Fibroblast of skin of left quadriceps (primary cell): ENCODE measurements around the gene COL23A1.

Source experiments
- DNase-seq, 2 experiments: peaks; one replicate each; pipeline ENCODE4 v3.0.0-alpha.2; 2013; ENCODE audit warnings: low read depth in 2 of 2

Gene COL23A1

DNA sequence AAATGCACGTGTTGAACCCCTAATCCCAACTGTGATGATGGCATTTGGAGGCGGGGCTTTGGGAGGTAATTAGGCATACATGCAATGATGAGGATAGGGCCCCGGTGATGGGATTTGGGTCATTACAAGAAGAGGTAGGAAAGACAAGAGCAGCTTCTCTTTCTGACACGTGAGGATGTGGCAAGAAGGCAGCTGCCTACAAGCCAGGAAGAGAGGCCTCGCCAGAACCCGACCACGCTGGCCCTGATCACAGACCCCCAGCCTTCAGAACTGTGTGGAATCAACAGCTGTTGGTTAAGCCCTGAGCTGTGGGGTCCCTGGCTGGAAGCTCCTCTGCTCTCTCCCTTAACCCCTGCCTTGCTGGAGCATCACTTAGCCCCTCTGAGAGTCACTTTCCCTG lies 57.5 kb downstream of the COL23A1 start:
- DNase-seq, result no peak

DNA sequence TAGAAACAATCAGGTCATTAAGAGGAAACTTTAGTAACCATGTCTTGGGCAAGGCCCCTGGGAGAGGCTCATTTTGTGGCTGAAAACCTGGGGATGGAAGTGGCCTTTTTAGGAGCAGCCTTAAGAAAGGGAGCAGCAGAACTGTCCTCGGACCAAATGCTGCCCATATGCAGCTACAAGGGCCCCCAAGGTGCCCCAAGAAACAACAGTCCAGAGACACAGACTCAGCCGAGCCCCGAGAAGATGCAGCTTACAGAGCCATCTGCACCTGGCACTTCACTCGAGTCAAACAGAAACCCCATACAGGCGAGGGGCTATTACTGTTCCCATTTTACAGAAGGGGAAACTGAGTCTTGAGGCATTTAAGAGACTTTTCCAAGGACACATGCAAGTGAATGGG lies 58.0 kb downstream of the COL23A1 start:
- no peak for DNase-seq

DNA sequence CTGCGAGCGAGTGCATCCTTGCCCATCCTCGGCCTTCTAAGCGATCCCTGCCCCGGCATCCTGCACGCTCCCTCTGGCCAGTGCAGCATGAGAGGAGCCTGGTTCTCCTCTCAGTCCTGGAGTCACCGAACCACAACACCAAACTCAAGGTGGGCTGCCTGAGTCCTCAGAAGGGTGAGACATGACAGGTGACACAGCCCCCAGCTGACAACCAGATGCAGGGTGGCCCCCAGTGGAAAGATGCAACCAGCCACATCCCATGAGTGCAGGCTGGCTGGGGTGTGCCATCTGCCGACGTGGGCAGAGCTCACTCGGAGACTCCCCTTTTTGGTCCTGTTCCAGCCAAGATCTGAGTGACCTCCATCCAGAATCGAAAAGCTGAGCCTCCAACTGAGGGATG lies 58.4 kb downstream of the COL23A1 start:
- no peak for DNase-seq

DNA sequence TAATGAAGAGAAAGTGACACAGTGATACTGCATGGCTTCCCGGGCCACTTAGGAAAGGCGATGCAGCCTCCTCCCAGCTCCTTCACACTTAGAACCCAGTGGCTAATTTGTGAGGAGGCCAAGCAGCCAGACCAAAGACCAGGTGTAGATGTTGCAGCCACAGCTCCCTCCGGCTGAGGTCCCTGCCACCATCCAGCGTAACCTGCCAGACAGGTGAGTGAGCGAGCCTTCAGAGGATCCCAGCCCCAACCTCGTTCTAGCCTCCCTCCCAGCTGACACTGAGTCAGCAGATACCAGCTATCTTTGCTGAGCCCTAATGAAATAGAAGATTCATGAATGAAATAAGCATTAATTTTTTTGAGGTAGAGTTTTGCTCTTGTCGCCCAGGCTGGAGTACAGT lies 59.7 kb downstream of the COL23A1 start:
- DNase-seq, result no peak

DNA sequence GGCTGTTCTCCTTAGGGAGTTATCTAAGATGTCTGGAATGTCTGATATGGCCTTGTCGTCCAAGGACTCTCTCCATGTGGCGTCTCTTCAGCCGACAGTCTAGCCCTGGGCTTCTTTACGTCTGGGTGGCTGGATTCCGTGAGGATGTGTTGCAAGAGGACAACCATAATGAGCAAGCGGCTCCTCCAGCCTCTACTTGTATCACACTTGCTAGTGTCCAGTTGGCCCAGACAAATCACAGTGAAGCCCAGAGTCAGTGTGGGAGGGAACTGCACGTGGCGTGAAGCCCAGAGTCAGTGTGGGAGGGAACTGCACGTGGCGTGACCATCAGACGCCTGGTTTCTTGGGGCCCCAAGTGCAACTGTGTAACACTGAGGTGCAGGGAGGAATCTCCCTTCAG lies 61.1 kb downstream of the COL23A1 start:
- DNase-seq, result no peak

DNA sequence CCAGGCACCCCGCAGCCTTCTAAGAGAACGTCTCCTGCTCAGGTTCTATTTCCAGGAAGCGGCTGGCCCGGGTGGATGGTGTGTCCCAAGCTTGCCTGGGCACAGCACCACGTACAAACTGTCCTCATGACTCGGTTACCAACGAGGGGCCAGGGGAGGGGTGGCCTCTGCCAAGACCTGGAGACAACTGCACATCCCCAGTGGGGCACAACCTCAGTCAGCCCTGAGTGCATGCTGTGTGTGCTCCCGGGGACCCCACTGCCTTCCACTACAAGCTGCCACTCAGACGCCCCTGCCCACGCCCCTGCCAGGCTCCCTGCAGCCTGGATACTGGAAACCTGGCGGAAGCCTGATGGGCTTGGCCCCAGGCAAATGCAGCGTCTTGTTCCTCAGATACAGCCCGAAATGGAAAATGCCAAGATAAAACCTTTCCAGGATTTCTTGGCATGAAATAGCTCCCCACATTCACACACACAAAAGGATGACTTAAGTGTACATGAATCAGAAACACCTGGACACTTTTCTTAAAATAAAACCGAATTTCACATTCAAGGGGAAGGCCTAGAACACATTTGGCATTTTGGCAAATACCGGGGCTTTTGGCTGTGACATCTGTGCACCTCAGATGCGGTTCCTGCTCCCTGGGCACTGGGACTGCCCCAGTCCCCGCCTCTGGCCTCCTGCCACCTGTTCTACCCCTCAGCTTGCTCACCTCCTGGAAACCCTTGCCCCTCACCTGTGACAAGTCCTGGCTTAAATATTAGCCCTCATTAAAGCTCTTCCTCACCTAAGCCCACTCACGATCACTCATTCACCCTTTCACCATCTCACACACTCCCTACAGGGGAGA lies 62.5 kb downstream of the COL23A1 start:
- DNase-seq, result no peak

DNA sequence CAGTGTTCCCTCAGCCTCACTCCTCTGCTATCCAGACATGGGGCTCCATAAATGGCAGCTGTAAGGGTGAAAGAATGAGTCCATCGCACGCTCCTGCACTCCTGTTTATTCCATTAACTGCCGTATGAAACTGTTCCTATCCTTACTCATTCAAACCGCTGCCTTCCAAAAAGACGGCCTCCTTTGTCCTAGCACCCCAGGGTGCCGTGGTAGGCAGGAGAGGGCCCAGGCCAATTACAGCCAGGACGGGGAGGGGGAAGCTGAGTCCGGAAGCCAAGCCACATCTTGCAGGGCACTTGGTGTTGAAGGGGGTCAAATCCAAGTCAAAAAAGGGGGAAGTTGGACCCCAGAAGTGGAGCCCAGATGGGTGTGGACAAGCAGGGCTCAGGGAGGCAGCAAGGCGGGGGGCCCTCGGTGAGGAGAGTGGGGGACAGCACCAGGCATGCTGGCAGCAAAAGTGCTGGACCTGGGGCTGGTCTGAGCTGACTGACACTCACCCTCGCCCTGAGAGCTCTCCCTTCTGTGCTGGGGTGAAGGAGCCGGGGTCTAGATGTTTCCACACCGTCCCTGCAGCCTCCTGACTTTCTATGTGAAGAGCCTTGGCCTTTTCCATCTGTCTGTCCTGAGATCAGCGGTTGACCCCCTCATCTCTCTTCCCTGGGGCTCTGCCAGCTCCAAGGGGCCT lies 63.3 kb downstream of the COL23A1 start:
- DNase-seq, result no peak

DNA sequence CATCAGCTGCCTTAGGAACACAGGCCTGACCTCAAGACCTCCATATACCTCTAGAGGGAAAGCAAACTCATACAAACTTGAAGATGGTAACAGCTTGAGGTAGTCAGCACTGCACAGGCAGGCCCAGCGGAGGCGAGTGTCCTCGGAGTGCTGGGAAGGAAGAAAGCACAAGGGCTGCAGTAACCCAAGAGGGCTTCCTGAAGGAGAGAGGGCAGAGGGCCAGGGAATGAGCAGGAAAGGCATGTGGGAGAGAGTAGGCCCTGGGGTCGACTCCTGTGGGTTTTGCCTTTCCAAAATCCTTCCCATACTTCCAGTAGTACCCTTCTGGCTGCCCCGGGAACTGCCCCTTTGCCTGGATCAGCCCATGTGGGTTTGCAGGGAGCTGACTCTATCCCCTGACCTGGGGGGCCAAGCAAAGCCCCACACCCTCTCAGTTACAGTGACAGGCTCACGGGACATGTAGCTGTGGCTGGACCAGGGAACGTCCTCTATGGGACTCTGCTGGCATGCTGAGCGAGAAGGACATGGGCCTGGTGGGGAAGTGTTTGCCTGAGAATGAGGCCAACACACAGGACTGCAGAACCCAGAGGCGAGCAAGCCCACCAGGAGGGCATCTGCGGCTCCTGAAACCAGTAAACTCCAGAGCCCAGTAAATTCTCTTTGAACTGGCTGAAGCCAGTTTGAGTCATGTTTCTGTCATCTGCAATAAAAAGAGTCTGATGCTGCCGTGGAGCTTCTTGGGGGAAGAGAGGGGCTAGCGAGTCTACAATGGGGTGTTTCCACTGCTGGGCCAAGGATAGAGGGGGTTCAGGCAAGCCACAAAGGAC lies 64.1 kb downstream of the COL23A1 start:
- no peak for DNase-seq

DNA sequence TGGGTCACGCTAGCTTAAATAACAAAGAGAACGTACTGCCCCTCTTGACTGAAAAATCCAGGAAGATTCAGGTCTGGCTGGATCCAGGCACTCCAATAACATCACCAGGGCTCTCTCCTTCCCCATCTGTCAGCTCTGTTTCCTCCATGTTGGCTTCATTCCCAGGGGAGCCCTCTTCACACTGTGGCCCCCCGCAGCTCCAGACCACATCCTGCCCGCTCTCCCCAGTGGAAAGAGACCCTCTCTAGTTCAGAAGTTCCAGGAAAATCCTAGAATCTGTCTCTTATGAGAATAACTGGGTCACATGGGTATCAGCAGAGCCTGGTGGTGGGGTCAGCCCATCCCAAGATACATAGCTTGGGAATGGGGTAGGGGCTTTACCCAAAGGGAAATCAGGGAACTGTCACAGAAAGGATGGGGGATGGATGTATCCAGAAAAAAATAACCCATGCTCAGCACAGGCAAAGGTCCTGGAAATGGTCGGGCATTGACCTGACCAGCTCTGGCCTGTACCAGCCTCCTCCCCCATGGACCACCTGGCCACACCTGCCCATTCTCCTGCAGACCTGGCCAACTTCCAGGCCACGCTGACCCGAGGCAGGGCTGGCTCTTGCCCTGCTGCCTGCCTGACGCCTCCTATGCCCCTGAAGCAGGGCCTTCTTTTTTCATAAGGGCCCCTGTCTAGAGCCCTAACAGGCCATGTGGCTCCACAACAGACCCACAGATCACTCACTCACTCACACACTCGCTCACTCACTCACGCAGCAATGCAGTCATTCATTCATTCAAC lies 65.9 kb downstream of the COL23A1 start:
- DNase-seq, result no peak

DNA sequence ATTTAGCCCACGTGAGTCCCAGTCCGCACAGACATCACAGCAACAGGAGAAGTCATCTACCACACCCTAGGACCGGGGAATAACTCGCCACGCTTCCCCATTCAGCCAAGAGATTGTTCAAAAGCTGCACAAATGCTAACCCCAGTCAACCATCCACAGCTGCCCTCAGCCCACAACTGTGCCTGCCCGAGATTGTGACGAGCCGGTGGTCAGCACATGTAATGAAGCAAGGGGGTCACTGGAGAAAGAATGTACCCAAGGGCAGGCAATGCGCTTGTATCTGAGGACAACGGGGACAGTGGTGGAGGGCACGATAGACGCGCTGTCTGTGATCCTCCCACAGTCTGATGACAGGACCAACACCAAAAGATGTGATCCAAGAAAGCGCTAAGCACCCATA lies 67.8 kb downstream of the COL23A1 start:
- no peak for DNase-seq

DNA sequence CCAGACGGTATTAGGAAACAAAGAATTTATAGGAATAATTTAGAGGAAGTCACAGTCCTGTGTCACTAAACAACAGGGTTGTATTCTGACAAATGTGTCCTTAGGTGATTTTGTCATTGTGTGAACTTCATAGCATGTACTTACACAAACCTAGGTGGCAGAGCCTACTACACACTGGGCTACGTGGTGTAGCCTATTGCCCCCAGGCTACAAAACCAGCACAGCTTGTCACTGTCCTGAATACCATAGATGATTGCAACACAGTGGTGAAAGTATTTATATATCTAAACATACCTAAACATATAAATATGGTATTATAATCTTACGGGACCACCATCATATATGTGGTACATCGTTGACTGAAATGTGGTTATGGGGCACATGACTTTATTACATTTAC lies 69.3 kb downstream of the COL23A1 start:
- DNase-seq, result no peak

DNA sequence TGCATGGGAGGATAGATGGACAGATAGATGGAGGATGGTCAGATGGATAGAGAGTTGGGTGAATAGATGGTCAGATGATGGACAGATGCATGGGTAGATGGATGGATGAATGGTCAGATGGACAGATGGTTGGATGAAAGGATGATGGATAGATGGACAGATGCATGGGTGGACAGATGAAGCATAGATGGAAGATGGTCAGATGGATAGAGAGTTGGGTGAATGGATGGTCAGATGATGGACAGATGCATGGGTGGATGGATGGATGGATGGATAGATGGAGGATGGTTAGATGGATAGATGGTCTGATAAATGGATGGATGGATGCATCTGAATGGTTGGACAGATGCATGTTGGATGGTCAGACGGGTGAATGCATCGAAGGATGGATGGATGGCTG lies 70.4 kb downstream of the COL23A1 start:
- no peak for DNase-seq

DNA sequence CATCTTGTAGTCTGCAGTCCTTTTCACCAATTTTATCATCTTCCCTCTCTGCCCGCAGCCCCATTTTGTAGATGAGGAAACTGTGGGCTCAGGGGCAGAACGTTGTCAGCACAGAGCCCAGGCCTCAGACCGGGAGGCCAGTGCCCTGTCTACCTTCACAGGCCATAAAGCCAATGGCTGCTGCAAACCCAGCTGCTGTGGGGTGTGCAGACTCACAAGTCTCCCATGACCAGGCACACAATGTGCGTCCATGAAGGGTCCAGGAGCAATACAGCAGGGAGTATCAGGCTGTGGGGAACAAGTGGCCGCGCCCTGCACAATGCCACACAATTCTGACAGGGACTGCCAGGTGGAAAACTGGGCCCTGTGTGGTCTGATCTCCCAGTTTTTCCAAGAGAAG lies 71.0 kb downstream of the COL23A1 start:
- no peak for DNase-seq

DNA sequence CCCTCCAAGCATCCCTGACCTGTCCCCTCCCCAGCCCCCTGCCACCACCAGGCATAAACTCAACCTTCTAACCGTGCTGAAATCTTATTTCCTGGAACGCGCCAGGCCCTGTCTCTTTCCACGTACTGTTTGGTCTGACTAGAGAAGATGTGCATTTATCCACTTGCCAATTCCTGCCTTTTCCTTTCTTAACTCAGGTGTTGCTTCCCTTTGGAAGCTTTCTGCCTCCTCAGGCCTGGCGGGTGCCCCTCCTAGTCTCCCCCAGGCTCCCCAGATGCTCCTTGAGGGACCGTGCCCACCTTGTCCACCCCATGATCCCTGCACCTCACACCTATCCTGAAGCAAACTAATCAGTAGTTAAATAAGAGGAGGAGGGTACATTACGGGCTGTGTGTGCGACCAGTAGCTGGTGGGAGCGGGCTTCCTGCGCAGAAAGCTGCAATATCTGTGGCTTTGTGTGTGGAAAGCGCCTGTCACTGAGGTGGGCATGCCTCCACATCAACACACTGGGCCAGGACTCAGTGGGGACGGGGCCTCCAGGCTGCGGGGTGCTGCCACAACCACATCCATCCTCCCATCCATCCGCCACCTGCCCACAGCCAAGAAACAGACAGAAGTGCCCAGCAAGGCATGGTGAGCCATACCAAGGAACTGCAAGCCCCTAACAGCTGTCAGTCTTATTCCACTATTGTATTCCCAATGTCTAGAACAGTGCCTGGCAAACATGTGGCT lies 73.5 kb downstream of the COL23A1 start:
- no peak for DNase-seq

DNA sequence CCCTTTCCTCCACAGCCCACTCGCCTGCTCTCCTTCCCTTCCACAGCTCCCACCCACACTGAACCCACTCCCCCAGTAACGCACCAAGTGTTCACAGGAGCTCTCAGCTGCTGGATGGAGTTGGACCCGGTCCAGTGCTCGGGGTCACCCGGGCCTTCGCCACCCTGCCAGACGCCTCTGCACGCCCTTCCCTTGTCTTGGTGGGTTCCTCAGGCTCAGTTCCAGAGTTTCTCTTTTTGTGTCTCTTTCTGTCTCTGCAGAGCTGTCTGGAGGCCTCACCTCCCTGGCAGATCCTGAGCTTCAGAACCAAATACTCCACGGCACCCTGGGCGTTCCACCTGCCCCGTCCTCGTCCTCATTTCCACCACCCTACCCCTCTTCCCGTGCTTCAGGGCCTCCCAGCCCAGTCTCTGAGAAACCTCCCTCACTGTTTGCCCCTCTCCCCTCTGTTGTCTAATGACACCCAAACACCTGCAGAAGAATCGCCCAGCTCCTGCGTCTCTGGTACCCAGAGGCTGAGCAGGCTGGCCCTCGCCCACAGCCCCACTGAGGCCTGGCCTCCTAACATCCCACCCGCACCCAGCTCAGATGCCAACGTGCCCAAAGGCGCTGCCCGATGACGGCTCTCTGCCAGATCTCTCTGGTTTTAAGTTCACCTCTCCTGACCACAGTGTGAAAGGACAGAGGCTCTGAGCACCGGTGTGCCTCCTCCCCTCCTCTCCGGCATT lies 74.3 kb downstream of the COL23A1 start:
- DNase-seq, result no peak

DNA sequence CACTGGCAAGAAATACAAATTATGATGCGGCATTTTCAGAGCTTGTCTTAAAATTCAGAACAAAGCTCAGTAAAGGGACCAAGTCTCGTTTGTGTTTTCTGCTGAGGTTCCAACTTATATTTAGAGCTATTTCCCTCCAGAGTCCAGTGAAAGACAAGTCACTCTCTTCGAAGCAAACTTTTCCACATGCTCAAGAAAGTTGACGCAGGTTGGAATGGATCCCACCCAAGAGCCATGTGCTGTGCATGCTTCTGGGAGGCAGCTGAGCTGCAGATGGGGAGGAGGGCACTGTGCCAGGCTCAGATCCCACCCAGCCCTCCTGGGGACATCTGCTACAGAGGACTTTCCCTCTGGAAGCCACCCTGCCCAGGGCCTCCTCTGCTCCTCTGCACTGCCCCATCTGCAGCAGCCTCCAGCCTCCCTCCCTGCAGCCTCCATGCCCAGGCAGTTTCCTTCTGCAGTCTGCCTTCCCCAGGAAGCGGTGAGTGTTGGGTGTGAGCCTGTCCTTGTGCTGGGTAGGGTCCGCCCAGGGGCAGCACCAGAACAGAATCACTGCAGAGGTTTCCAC lies 75.3 kb downstream of the COL23A1 start:
- no peak for DNase-seq

DNA sequence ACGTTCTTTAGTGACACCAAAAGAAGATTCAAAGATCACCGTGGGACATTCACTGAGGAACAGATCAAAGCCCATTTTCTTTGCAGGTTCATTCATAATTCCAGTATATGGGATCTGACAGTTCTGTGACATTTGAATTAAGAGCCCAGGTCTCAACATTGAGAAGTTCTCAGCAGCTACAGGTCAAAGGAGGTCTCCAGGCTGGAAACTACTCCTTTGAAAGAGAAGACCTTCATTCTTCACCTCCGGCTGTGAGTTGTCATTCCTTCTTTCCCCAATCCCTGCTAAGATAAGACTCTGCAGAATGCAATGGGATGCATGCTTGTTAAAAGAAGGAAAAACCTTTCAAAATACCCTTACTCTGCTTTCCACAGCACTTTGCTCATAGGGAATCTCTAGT lies 79.0 kb downstream of the COL23A1 start:
- DNase-seq, result no peak

DNA sequence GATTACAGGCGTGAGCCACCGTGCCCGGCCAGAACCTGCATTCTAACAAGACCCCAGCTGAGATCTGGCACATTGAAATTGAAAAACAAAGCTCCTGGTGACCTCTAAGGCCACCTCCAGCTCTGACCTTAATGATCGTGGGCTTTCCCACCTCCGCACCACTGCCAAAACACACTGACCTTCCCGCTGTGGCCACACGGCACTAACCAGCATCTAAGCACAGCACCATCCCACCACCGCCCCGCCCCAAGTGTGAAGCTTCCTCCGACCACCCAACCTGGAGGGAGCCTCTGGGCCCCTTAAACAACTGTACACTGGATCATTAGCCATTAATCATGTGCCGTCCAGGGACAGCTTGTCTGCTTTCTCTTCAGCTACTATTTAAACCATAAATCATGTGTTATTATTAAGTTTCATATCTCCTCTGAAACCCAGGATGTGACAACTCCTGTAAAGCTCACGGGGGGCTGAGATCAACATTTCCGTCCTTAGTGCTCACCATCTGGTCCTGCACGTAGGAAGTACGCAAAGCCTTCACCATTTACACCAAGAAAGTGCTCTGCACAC lies 80.6 kb downstream of the COL23A1 start:
- DNase-seq, result no peak

DNA sequence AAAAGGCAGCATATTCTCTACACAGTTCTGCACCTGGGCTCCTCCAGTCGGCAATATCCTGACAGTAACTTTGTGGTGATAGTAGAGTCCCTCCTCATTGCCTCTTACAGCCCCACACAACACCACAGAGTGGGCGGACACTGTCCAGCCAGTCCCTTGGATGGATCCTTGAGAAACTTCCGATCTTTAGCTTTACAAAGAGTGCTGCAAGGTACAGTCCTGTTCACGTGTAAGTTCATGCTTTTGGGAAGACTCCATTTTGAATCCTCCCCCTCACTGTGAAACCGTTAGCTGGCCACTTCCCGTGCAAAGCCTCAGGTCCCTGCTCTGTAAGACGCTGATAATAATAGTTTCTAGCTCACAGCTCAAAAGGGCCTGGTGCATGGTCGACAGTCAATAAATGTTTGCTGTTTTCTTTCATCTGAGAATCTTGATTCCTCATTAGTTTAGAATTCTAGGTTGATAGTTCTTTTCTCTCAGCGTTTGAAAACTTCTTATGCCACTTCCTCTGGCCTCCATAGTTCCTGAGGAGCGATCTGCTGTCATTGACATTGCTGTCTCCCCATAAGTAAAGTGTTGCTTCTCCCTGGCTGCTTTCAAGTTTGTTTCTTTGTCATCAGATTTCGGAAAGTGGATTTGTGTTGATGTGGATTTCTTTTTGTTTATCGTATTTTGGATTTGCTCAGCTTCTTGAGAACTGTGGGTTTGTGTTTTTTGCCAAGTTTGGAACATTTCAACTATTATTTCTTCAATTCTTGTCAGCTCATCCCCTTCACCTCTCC lies 82.9 kb downstream of the COL23A1 start:
- DNase-seq, result no peak
